ACHN (cell line): ENCODE data around the gene LYSMD2.

ENCODE experiments used
- DNase-seq: peaks from one replicate; pipeline ENCODE4 v3.0.0-alpha.2; 2015
- in situ Hi-C: cut with HindIII; loops from 2 replicates; pipeline ENCODE4 v1.10.0; 2017; ENCODE audit warnings: low sequenced_read_pairs, low pct_ligation_motif_present, low pct_unique_long_range_greater_than_20kb

Gene LYSMD2

DNA sequence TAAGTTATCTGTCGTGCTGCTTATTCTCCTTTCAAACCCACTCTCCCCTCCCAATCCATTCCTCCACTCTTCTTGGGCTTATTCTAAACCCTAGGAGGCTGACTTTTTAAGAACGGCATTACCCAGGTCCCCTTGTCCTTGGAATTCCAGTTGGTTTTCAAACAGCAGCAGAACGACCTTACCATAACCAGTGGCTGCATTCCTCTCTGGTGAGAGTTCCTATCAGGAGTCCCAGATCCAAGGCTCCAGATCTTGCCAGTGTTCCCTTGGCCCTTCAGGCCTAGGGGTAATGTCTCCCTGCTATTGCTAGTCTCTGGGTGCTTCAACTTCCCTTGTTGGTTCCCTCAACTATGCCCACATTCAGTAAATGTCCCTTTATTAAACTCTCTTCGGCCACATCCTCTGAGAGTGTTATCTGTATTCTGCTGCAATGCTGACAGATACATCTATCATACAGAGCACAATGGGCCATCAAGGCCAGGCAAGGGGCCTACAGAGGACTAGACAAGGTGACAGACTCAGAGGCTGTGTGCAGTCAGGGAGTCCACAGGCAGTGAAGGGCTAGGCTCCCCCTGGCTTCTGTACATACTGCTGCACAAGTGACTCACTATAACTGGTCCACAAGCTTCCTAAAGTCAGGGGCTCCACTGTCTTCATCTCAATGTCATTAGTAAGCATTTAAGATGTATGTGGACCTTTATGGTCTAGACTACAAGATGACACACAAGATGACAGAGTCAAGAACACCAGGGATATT lies 10.1 kb downstream of the LYSMD2 start:
- in situ Hi-C loops, result no loop called here
- DNase-seq, result peak; percentile 50

DNA sequence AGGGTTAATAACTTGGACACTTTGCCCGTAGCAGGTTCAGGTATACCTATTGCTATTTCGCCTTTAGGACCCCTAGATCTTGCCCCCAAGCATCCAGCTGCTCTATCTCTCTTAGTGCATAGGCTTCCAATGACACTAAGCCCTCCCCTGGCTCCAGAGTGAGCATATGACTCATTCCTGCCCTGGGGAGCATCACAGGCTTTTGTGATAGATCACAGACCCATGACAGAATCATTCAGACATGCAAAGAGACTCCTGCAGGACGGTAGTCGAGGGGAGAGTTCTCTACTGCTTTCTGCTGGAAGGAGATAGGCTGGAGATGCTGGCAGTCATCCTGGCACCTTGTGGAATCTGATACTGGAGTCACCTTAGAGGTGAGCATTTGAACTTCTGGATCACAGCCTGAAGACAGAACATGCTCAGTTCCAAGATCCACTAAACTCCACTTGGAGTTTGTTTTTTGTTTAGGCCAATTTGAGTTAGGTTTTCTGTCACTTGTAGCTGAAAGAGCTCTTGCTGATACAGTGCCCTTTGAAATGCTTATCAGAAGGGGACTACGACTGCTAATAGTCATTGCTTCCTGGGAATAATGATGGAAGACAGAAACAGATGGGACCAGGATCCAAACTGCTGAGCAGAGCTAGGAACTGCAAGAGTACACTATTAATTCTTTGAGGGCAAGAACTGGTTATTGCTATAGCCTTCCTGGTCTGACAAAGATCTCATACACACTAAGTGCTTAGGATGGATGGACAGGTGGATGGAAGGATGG lies 11.0 kb downstream of the LYSMD2 start:
- in situ Hi-C loops, result no loop called here
- peak; percentile 91 for DNase-seq

DNA sequence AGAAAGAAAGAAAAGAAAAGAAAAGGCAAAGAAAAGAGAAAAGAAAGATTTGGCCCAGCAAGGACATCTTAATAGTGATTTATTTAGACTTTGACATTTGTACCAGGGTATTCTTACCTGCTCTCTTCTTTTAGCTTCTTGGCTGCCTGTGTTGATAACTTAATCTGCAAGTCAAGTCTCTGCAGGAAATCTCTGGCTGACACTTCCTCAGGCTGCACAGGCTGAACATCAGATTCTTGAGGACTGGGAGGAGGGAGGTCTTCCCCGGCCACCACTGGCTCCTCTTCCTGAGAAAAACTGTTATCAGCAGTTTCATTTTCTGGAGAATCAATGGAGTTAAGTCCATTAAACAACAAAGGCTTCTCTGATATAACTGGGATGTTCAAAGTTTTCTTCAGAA lies 12.8 kb downstream of the LYSMD2 start:
- no peak for DNase-seq
- in situ Hi-C loops, result no loop called here

DNA sequence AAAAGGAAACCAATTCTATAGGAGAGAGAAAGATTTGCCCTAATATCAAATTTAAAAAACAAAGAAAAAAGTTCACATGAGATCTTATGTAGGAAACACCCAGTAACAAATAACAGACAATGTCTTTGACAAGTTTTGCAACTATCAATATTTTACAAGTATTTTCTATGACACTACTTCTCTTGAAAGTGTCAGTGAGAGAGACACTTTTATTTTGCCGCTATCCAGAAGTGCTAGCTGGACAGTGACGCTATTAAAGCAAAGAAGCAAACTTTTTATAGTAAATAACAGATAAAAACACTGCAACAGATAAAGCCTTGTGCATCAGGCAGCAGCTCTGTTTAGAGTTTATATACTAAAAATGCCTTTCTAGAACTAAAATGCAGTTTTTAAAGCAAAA lies 13.3 kb downstream of the LYSMD2 start:
- DNase-seq, result no peak
- in situ Hi-C loops, result no loop called here

DNA sequence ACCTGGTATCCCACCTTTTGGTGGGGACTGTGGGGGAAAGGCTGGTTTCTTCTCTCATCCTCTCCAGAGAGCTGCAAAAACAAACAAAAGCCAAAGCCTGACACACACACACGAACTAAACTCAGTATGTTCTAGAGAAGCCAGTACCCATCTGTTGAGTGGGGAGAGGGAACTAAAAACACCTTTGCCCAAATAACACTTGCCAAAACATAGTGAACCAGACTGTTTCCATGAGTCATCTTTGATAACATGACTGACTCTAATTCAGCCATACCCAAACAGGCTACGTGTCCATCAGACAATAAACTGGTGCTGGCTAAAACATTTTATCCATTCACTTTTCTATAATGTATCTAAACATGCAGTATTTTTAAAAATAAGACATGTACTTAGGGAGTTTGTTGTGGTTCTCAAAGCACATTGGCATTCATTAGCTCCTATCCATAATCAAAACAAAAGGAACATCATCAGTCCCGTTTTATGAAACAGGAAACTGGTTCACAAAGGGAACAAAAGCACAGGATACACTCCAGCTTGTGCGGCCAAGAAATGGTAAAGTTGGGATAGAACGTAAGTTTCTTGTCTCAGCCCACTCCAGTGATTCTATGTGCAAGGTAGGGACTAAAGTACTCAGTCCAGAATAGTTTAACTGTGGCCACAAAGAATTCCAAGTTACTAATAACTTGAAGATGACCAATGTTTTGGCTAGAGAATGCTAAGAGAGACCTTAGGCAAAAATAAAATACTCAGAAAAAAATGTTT lies 16.1 kb downstream of the LYSMD2 start:
- in situ Hi-C loops, result no loop called here
- no peak for DNase-seq

DNA sequence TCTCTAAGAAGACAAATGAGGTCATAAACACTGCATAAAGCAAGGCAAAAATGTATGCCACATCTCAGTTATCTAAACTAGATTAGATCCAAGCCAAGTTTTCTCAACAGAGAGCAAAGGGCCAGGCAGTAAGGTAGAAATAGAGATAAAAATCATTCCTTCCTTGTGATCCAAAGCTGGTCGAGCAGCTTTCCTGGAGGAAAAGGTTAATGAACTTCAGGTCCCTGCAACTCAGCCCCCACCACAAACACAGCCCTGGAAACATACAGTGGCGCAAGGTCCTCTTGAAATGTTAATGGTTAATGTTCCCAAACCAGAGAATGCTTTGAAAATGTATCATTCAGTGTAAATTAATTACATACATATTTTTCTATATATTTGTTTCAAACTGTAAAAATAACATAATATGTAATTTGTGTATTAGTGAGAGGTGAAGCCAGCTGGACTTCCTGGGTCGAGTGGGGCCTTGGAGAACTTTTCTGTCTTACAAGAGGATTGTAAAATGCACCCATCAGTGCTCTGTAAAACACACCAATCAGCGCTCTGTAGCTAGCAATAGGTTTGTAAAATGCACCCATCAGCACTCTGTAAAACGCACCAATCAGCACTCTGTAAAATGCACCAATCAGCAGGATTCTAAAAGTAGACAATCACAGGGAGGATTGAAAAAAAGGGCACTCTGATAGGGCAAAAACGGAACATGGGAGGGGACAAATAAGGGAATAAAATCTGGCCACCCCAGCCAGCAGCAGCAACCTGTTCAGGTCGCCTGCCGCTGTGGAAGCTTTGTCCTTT lies 17.1 kb downstream of the LYSMD2 start:
- DNase-seq, result no peak
- in situ Hi-C loops, result no loop called here

DNA sequence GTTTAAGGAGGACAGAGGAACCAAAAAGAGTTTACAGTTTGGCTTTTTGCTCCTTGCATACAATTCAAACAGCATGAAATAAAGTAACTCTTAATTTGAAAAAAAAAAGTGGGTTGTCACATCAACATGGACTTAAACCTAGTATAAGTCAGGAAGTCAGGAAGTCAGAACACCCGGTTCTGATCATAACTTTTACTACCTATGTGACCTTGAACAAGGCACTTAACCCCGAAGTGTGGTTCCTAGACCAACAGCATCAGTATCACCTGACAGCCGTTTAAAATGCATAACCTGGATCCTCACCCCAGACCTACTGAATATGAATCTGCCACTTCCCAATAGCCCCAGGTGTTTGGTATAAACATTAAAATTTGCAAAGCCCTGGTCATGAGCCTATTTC lies 18.7 kb downstream of the LYSMD2 start:
- in situ Hi-C loops, result no loop called here
- no peak for DNase-seq

DNA sequence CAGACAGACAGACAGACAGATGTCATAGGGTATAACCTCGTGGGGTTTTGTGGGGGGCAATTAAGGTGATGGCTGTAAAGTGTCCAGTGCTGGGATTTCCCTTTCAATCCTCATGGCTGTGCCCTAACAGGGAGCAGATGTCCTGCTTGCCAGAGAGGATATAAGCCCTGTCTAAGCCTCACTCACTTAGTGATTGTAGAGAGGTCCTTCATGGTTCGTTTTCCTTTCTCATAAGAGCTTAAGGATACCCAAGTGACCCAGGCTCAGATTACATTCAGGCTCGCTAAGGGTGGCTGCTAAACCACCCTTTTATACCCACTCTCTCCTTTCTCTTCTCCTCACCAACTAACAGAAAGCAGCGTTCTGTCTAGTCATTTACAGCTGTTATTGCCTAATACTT lies 19.2 kb downstream of the LYSMD2 start:
- no peak for DNase-seq
- in situ Hi-C loops, result no loop called here

DNA sequence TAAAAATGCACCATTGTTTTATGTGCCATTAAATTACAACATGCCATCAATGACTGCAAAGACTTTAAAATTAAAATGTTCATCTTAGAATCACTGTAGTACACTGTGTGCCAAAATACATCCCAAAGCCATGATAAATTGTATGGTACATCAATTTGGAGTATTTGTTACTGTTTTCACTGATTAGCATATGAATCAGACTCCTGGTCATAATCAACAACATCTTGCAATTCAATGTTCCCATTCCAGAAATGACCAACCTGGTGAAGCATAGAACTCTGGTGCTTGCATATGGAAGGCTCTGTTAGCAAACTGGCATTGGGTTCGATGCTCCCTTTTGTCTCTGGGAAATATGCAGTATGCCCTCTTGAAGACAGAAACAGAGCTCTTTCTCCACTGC lies 22.5 kb downstream of the LYSMD2 start:
- DNase-seq, result no peak
- in situ Hi-C loops, result no loop called here

DNA sequence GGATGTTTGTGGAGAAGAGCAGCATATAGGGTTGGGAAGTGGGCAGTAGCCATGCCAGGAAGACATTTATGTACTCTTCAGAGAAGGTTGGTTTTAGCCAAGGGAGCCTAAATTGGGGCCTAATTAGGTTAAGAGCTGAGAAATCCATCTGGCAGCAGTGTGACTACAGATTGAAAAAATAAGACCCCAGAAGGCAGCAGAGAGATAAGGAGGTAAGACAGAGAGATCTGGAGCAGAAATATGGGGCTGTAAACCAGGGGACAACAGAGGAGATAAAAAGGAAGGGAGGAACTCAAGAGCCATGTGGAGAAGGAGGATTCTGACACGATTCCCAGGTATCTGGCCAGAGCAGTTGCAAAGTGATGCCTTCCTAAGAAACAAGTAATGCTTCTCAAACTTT lies 23.3 kb downstream of the LYSMD2 start:
- DNase-seq, result no peak
- in situ Hi-C loops, result no loop called here

DNA sequence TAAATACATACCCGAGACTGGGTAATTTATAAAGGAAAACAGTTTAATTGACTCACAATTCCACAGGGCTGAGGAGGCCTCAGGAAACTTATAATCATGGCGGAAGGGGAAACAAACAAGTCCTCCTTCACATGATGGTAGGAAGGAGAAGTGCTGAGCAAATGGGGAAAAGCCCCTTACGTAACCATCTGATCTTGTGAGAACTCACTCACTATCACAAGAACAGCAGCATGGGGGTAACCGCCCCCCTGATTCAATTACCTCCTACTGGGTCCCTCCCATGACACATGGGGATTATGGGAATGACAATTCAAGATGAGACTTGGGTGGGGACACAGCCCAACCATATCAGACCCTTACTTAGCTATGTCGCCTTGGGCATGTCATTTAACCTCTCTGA lies 28.4 kb downstream of the LYSMD2 start:
- in situ Hi-C loops, result no loop called here
- DNase-seq, result no peak

DNA sequence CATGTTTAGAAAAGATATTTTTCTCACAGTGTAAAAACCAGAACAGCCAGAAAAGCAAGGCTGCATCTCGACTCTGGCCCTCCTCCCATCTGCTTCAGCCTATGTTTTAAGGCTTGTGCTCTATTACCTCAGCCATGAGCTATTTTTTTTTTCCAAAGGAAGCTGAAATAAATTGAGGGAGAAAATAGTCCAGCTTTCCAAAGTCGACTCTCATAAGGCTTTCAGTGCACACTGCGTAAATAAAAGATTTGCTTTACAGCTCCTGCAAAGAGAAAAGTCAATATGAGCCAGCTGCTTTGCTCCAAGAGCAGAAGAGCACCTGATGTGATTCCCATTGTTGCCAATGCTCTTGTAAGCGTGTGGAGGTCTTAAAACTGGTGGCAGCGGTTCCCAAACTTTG lies 29.4 kb downstream of the LYSMD2 start:
- in situ Hi-C loops, result no loop called here
- DNase-seq, result no peak

DNA sequence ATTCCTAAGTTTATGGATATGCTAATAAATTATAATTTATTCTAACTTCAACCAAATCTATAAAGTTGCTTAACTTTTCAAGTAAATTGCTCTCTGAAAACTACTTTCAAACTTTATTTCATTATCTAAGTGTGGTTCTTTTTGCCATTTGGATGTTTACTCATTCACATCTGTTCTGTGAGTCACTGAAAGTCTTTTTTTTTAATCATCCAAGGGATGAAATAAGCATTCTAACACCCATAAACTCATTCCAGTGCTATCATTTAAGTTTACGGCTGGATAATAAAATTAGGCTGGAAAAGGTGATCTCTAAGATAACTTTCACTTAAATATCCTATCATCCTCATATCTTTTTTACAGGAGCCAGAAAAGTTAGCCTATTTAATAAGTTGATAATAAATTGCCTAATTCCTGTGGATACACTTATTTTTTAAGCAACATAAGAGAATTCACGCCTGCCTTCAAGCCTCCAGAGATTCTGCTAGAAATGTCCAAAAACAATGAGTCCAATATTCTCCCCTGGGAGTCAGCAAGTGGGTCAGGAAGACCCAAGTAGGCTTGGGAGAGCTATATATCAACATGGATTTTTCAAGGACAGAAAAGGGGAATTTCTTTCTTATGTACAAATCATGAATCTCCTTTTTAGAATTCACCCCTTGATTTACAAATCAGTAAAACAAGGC lies 30.4 kb downstream of the LYSMD2 start:
- no peak for DNase-seq
- in situ Hi-C loops, result no loop called here

DNA sequence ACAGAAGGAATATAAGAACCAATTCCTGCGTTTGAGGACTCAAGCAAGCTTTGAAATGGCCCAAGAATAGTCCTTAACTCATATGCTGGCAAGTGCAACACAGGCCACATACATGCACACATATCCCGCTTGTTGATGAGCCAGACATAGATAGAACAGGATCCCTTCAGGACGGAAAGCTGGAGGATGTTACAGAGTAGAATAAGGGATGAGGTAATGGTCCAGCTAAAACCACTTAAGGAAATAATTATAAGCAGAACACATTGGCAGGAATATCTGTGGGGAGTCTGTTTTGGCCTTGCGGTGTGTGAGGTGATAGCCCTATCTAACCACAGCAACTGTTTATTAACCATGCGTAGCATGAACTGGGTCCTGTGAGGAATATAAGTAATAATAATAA lies 31.2 kb downstream of the LYSMD2 start:
- in situ Hi-C loops, result no loop called here
- DNase-seq, result no peak

DNA sequence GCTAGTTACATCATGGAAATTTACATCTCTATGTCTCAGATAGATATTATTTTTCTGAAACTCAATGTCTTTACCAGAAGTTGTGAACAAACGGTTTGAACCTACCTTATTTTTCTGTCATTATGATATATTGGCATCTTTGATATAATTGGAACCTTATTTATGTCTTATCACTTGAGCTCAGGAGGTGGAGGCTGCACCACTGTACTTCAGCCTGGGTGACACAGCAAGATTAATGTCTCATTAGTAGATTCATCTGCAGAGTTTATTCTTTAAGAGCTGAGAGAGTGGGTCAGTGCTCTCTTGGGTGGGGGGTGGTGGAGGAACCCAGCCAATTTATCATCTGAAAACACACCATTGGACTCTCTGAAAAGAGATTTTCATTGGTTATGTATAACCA lies 34.7 kb downstream of the LYSMD2 start:
- in situ Hi-C loops, result no loop called here
- DNase-seq, result no peak

DNA sequence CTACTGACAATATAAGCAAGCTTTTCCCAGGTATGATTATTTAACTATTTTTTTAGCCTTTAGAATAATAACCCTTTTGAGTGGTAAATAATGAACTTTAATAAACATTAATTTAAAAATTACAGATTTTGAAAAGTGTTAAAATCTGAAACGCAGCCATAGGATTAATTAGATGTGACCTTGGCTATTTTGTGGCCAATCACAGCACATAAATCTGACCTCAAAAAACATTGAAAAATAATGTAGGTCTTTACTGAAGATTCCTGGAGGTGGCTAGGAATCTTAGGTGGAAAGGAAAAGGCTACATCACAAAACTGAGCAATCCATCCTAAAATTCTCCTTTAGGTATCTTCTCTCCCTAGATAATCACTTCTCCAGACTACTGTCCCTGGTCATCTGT lies 38.1 kb downstream of the LYSMD2 start:
- in situ Hi-C loops, result no loop called here
- no peak for DNase-seq

DNA sequence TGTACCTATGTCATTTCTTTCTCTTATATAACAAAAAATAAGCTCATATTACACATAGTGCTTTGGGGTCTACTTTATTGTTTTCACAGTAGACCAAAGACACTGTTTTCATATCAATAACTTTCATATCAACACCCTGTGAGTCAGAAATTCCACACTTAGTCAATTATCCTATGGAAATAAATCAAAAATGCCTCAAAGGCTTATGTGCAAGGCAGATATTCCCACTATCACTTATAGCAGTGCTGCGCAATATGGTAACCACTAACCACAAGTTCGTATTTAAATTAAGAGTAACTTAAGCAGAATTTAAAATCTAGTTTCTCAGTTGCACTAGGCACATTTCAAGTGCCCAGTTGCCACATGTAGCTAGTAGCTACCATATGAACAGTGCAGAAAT lies 40.3 kb downstream of the LYSMD2 start:
- DNase-seq, result no peak

DNA sequence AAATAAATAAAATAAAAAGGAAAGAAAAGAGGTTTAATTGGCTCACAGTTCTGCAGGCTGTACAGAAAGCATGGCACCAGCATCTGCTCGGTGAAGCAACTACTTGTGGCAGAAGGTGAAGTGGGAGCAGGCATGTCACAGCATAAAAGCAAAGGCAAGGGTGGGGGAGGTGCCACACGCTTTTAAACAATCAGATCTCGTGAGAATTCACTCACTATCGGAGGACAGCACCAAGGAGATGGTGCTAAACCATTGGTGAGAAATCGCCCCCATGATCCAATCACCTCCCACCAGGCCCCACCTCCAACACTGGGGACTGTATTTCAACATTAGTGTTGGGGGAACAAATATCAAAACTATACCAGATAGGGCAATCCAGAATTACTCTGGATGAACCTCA lies 40.9 kb downstream of the LYSMD2 start:
- in situ Hi-C loops, result no loop called here
- DNase-seq, result no peak

More for the DNA sequence above, 40.3 kb downstream of the LYSMD2 start:
- in situ Hi-C loops, result no loop called here
